HG03439 (cell line): ENCODE measurements around the gene OR1D2.
"Not testable (repeated sequence)": the region's sequence is repeated elsewhere in the genome, so short reads cannot be mapped to it uniquely, and the experiment has no call there.

Source experiments
- ATAC-seq: cut with Tn5 transposase; IDR thresholded peaks from one replicate; pipeline ENCODE4 v1.9.1; 2021; ENCODE audit warnings: mild to moderate bottlenecking, moderate library complexity; ENCODE audit not compliant: unreplicated experiment

OR1D2 gene

GRCh38 chr17:3104322-3104721, at the start of gene OR1D2:
Gene OR1D2, minus strand, starts transcription at chr17:3104422. Its CDS starts 11,426 bp downstream, at chr17:3092996.
- ATAC-seq = no peak

GRCh38 chr17:3137494-3137893, 33.3 kb upstream of the OR1D2 start:
- not testable (repeated sequence) for ATAC-seq

GRCh38 chr17:3127451-3127850, 23.2 kb upstream of the OR1D2 start, which contains the start of gene OR1G1:
Gene OR1G1, minus strand, starts transcription at chr17:3127551. Its CDS starts 0 bp downstream, at chr17:3127551.
- ATAC-seq = no peak

GRCh38 chr17:3073850-3074249, 30.4 kb downstream of the OR1D2 start:
- ATAC-seq = not testable (repeated sequence)

GRCh38 chr17:3065192-3065591, 39.0 kb downstream of the OR1D2 start:
- not testable (repeated sequence) for ATAC-seq

GRCh38 chr17:3063507-3063906, 40.7 kb downstream of the OR1D2 start, which contains the start of gene OR1D5:
Gene OR1D5, minus strand, starts transcription at chr17:3063607. Its CDS starts 0 bp downstream, at chr17:3063607.
- not testable (repeated sequence) for ATAC-seq

- ATAC-seq = not testable (repeated sequence)
These were observed 41.3 kb downstream of the OR1D2 start for GRCh38 chr17:3062824-3063377.

GRCh38 chr17:3054868-3055267, 49.4 kb downstream of the OR1D2 start:
- ATAC-seq = not testable (repeated sequence)

GRCh38 chr17:3049705-3050295, 54.4 kb downstream of the OR1D2 start:
- ATAC-seq = no peak

GRCh38 chr17:3048727-3049471, 55.3 kb downstream of the OR1D2 start:
- ATAC-seq = peak; percentile 76

- ATAC-seq = no peak
These were observed 57.5 kb downstream of the OR1D2 start for GRCh38 chr17:3046753-3047152.

GRCh38 chr17:3043737-3044365, 60.4 kb downstream of the OR1D2 start:
- ATAC-seq = no peak

GRCh38 chr17:3040882-3041281, 63.3 kb downstream of the OR1D2 start:
- ATAC-seq = no peak

- no peak for ATAC-seq
These were observed 64.5 kb downstream of the OR1D2 start for GRCh38 chr17:3039736-3040135.

- no peak for ATAC-seq
These were observed 65.3 kb downstream of the OR1D2 start for GRCh38 chr17:3038941-3039340.
